Spleen (tissue), 7 donors: ENCODE data around the gene FBXO45.

Experiments used
- POLR2A ChIP-seq, 3 donors: fragments of 450-650 bp; IDR thresholded peaks; one replicate each; pipeline ENCODE4 v1.5.1; 2017; ENCODE audit warnings: antibody characterized with exemption in 3 of 3, mild to moderate bottlenecking in 1 of 3
- POLR2AphosphoS5 ChIP-seq, 3 donors: sonication (generic); formaldehyde crosslinking; IDR thresholded peaks; one replicate each; pipeline ENCODE4 v1.5.1; 2017; ENCODE audit warnings: antibody characterized with exemption in 3 of 3
- TF ChIP-seq, protein P1 (sequence below), 11 experiments: fragments of 200-600 bp in 7 of 11; fragments of 450-650 bp in 4 of 11; sonication (generic) in 4 of 11; IDR thresholded peaks in 8 of 11; conservative IDR thresholded peaks in 3 of 11; 1 replicate in 7 of 11; 2 replicates in 4 of 11; pipeline versions ENCODE4 v1.4.0 to v1.8.0; 2016 to 2021; ENCODE audit warnings: antibody characterized with exemption in 11 of 11, inconsistent platforms in 4 of 11, mild to moderate bottlenecking in 1 of 11
- donor health status: DM: no; HTN: no; CAD: no; lungs with moderate emphysema.
- donor health status: DM: no; HTN: no; CAD: no.
- donor health status: DM: no; HTN: no; CAD: no.

DNA sequence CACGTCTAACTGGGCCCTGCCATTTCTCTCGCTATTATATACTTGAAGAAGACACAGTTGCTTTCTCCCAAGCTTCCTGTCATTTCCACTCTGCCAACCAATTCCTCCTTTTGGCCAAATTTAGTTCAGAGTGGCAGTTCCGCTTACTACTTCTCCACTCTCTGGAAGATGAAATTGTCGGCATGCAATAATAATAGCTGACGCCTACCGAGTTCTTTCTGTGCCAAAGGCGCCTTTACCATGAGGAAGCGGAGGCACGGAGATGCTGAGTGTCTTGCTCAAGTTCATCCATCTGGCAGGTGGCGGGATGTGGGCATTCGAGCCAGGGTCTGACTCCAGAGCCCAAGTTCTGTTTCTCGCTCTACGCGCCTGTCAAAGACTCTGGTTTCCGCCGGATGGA is 56.4 kb downstream of the FBXO45 start:
- TF ChIP-seq, protein P1, sequence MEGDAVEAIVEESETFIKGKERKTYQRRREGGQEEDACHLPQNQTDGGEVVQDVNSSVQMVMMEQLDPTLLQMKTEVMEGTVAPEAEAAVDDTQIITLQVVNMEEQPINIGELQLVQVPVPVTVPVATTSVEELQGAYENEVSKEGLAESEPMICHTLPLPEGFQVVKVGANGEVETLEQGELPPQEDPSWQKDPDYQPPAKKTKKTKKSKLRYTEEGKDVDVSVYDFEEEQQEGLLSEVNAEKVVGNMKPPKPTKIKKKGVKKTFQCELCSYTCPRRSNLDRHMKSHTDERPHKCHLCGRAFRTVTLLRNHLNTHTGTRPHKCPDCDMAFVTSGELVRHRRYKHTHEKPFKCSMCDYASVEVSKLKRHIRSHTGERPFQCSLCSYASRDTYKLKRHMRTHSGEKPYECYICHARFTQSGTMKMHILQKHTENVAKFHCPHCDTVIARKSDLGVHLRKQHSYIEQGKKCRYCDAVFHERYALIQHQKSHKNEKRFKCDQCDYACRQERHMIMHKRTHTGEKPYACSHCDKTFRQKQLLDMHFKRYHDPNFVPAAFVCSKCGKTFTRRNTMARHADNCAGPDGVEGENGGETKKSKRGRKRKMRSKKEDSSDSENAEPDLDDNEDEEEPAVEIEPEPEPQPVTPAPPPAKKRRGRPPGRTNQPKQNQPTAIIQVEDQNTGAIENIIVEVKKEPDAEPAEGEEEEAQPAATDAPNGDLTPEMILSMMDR (IDR thresholded peaks at IDR 0.05 in 8 of 11, conservative IDR thresholded peaks at IDR 0.05 in 3 of 11) = no peak
- peak in 1 of 3 donors; percentile 30 for TF ChIP-seq POLR2AphosphoS5 (IDR thresholded peaks at IDR 0.05)
- no peak for TF ChIP-seq POLR2A (IDR thresholded peaks at IDR 0.05)
